GM18867 (cell line): ENCODE measurements around the gene FAAH.

ENCODE experiments used
- ATAC-seq: cut with Tn5 transposase; IDR thresholded peaks from one replicate; pipeline ENCODE4 v1.9.1; 2021; ENCODE audit warnings: mild to moderate bottlenecking, moderate library complexity; ENCODE audit not compliant: unreplicated experiment

The FAAH gene

GRCh38 chr1:46421739-46422138 is 27.6 kb downstream of the FAAH start:
- no peak for ATAC-seq

GRCh38 chr1:46422261-46422871 is 28.2 kb downstream of the FAAH start:
- no peak for ATAC-seq

DNA sequence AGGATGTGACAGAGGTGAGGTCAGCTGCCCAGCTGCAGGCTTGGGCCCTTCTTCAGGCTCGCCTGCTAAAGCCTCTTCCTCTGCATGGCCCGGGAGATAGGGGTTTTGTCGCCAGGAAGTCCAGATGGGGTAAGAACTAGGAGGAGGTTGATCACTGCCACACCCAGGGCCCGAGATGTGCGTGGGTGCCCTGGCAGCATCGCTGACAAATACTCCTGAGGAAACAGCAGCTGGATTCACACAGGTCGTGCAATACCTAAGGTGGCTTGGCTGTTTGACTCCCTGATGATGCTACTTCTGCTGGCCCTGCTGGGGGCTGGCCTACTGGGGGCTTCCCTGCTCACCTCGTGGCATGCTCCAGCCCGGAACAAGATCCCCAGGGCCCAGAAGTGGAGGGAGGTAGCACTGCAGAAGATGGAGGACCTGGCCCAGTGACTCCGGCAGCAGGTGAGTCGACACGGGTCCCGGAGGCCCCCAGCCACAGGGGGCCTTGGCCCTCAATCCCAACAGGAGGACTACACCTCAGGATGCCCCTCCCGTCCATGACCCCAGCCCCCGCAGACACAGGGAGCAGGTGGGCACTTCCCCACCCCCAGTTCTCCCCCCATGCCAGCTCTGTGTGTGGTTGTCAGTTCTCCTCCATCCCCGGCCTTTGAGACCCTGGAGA is 29.6 kb downstream of the FAAH start:
- ATAC-seq: no peak

DNA sequence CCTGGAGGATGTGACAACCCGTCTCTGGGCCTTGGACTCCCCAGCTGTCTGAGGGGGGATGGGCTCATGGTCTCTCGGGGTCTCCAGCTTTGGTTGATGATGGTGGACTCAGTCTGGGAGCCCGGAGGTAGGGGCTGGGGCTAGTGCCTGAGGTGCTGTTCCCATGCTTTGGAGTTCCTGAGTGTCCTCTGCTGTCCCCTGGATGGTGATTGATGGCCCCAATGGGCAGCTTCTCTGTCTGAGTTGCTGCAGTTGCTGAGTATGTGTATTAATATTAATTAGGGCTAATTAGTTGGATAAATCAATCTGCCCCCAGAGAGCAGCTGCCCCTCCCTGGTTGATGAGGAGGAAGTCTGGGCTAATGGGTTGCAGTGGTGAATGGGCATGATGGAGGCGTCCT is 30.6 kb downstream of the FAAH start:
- ATAC-seq: no peak

- ATAC-seq: no peak
Measured at GRCh38 chr1:46425726-46426125, 31.6 kb downstream of the FAAH start.

DNA sequence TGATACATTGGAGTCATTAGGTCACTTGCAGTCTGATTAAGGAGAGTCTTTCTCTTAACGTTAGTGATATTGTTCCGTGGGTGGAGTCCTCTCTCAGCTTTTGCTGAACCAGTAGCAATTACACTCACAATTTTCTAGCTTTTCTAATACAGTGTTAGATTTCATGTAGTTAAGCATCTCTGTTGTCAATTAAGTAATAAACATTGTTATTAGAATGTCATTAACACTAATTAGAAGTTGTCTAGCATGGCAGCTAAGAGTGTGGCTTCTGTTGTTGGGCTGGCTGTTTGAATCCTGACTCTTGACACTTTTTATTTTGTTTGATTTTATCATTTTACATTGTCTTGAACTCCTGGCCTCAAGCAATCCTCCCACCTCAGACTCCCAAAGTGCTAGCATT is 33.4 kb downstream of the FAAH start:
- no peak for ATAC-seq

DNA sequence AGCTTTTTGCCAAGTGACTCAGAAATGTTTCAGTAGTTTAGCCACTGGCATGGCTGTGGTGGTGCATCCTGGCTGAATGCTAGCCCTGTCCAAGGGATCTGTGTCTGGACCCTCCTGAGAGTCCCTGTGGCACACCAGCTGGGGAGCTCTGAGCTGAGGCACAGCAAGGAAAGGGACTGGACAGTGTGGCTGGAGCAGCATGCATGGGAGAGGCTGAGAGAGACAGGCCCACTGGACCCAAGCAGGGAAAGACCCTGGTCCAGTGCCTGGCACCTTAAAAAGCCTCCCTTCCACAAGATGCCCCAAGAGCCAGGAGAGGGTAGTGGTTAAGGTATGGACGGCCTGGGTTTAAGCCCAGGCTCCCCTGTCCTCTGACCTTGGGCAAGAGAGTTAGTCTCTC is 35.3 kb downstream of the FAAH start:
- no peak for ATAC-seq

DNA sequence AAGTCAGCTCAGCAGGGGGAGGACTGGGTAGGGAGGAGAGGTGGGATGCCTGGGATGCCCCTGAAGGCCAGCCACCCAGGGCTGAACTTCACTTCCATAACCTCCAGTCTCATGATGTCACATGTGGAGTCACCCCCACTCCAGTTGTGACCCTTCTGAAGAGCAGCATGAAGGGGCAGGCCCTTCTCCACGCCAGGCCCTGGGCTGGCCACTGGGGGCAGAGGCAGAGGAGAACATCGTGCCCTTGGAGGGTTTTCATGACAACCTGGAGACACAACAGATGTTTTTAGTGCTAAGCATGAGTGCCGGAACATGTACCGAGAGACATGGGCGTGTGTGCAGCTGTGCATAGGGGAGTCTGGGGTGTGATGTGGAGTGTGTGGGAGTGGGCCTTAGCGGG is 37.6 kb downstream of the FAAH start:
- no peak for ATAC-seq

- no peak for ATAC-seq
Measured at GRCh38 chr1:46432781-46433327, 38.7 kb downstream of the FAAH start.

- ATAC-seq: no peak
Measured at GRCh38 chr1:46434358-46434757, 40.2 kb downstream of the FAAH start.

DNA sequence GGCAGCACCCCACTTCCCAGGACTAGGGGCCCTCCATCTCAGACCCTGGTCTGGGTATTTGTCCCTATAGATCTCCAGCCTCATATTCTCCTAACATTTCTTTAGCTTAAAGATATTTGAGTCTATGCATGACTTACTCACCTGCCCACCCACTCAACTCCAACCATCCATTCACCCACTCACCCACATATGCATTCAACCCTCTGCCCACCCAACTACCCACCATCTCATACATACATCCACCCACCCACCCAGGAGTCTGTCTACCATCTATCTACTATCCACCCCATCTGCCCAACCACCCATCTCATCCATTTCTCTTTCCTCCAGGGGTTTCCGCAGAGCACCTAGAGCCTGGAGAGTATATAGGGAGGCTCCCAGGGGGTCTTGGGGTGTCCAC is 42.7 kb downstream of the FAAH start:
- no peak for ATAC-seq

DNA sequence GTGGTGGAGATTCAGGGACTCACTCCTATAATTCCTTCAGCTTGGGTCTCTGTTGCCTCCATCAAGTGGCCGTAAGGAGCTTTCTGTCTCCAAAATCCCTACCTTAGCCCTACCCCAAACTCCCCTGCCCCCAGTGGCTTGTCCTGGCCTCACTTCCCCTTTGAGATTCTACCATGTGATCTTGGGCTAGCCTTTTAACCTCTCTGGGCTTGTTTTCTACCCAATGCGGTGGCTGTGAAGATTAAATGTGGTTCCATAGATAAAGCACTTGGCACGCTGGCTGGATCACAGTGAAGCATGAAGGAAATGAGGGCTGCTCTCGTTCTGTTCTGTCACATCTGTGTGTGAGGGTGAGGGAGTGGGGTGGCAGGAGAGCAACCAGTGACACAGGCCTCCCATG is 43.6 kb downstream of the FAAH start:
- ATAC-seq: no peak

DNA sequence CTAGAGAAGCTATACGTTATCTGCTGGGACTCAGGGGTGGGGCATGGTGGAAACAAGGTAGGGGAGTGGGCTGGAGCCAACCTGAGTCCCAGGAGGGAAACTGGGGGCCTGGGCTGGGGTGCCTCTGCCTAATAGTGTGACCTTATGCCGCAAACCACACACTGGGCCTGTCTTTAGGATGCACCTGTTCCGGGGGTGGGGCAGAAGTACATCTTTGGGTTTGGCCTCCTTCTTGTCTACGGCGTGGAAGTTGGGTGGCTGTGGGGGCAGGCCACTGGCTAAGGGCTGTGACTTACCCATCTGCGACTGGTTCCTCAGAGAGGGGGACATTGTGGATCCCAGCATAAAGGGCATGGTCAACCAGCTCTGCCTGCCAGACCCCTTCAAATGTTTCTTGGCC is 44.2 kb downstream of the FAAH start:
- ATAC-seq: no peak

- ATAC-seq: no peak
Measured at GRCh38 chr1:46440478-46440877, 46.4 kb downstream of the FAAH start.

GRCh38 chr1:46442317-46443161 is 48.4 kb downstream of the FAAH start:
- ATAC-seq: peak; percentile 64

DNA sequence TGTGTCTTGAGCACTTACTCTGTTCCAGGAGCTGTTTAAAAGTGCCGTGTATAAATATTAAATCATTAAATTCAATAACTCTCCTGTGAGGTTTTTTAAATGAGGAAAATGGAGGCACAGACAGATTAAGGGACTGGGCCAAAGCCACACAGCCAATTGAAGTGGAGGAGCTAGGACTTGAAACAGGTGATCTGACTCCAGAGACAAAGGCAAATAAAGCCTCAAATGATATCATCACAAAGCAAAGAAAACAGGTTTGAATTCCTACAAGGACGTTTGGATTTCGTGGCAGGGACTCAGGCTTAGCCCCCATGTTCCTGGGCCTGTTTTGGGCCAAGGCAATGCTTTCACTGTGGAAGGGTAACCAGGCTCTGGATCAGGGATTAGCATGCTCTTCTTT is 50.3 kb downstream of the FAAH start:
- no peak for ATAC-seq

DNA sequence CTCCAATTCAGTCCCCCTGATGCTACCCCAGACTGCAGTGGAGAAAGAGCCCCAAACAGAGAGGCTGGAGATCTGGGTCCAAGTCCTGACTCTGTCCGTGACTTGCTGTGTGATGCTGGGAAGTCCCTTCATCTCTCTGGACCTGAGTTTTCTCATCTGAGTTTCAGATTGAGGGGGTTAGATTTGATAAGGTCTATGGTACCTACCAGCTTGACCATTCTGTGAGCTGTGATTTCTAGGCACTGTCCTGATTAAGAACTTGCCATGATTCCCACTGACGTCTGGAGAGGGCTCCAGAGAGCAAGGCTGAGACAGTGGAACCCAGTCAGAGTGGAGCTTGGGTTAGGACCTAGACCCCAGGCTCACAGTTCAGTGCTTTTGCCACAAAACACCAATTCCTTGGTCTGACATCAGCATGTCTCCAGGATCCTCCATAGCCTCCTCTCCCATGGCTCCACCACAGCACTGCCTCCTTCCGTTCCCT is 51.7 kb downstream of the FAAH start:
- no peak for ATAC-seq

DNA sequence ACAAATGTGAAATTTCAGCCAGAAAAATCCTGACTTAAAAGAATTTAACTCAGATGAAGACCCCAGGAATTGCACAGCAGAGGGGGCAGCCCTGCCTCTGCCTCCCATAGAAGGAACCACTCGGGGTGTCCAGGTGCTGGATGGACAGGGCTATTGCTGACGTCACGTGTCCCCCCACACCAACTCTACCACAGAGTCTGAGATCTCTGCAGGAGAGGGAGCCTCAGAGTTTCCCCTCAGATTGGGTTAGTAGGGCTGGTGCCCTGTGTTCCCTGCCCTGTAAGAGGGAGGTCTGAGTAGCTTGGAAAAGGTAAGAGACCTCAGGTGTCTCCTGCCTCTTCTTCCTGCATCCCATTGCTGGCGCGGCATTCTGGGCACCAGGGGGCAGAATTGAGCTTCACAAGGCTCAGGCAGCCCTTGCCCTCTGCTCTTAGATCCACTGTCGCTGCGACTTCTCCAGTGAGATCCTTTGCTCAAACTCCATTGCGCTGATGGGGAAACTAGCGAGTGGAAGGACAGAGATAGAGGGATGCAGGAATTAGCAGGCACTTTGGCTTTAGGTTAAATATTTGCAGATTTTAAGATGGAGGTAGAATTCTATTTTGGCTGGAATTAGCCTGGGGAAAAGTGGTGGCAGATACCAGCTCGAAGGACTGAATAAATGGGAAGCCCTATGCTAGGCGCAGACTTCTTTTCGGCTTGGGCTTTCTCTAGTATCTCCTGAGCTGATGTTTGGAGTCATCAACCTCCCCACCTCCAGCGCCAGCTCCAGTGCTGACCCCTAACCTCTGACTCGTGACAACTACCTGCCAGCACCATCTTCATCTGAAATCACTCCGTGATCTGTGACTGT is 52.8 kb downstream of the FAAH start:
- ATAC-seq: no peak

DNA sequence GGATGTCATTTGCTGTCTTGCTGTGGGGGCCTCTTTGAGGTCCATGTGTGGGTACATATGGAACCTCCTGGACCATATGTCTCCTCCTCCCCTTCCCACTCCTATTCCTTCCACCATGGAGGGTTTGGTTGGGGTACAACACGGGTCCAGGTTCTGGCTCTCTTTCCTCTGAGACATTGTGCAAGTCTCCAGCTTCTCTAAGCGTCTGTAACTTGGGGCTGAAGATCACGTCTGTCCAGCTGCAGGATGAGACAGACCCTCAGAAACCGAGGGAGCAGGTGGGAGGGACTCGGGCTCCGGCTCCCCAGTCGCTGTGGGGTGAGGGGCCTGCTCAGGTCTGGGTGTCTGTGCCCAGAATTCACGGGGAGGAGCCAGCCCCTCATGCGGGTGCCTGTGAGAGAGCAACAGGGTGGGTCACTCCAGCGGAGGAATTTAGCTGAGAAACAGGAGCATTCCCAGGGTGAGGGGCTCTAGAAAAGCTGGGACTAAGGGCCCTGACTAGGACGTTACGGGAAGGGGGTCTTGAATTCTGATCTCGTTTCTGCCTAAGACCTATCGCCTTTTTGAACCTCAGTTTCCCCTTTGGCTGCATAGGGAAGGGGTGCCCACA is 53.5 kb downstream of the FAAH start:
- ATAC-seq: no peak
